GM18867 (cell line): Measurements from ENCODE around the gene CENPV.
"Not testable (repeated sequence)": the region's sequence is repeated elsewhere in the genome, so short reads cannot be mapped to it uniquely, and the experiment has no call there.

Experiments
- ATAC-seq: cut with Tn5 transposase; IDR thresholded peaks from one replicate; pipeline ENCODE4 v1.9.1; 2021; ENCODE audit warnings: mild to moderate bottlenecking, moderate library complexity; ENCODE audit not compliant: unreplicated experiment

Gene CENPV

GRCh38 chr17:16314859-16315258 is 38.4 kb downstream of the CENPV start:
- ATAC-seq: no peak

- no peak for ATAC-seq
Measured at GRCh38 chr17:16314189-16314588, 39.1 kb downstream of the CENPV start.

GRCh38 chr17:16313139-16314090 is 39.9 kb downstream of the CENPV start:
- ATAC-seq: no peak

- ATAC-seq: not testable (repeated sequence)
Measured at GRCh38 chr17:16312061-16312460, 41.2 kb downstream of the CENPV start.

GRCh38 chr17:16306211-16306610 is 47.1 kb downstream of the CENPV start:
- ATAC-seq: no peak

DNA sequence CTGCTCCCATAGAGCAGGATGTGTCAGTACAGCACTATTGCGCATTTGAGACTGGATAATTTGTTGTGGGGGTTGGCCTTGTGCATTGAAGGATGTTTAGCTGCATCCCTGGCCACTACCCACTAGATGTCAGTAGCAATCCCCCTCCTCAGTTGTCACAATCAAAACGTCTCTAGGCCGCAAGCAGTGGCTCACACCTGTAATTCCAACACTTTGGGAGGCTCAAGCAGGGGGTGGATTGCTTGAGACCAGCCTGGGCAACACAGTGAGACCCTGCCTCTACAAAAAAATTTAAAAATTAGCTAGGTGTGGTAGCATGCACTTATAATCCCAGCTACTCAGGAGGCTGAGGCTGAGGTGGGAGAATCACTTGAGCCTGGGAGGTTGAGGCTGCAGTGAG is 48.4 kb downstream of the CENPV start:
- no peak for ATAC-seq

DNA sequence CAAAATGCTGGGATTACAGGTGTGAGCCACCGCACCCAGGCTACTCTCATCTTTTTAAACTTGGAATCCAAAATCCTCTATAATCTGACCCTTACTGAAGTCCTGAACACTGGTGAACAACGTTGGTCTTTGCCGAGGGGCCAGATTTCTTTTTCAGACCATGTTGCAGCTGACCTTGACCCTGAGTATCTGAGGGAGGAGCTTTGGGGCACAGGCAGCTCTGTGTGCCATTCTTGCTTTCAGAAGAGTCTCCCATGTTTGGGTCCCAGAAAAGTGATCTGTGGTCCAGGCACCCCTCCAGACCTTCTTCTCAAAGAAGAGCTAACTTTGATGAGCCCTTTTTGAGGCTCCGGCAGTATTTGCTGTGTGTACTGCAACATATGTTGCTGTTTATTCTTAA is 50.4 kb downstream of the CENPV start:
- ATAC-seq: no peak

DNA sequence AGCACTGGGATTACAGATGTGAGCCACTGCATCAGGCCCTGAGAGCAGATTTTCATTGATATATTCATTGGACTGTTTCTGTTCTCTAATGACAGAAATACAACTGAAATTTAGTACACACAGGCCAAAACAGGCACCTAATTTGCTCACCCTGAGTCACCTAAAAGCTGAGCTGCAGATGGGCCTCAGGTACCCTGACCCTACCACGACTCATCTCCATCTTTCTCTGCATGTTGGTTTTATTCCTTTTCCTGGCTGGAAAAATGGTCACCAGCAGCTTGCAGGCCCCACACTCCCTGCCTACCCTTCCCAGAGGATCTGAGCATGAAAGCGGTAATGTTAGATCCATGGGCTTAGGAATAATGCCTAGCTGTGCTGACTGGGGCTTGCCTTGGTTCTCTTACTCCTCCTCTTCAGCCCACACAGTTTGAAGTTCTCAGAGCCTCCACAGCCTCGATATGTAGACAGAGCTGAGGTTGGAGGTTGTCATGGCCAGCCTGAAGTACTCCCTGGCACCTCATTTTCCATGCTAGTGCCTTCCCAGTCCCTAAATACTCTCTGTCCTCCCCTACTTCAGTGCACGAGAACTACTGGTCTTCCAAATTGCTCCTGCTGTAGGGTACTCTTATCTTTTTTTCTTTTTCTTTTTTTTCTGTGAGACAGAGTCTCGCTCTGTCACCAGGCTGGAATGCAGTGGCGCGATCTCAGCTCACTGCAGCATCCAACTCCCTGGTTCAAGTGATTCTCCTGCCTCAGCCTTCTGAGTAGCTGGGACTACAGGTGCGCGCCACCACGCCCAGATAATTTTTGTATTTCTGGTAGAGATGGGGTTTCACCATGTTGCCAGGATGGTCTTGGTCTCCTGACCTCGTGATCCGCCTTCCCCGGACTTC is 51.1 kb downstream of the CENPV start:
- ATAC-seq: no peak

- no peak for ATAC-seq
Measured at GRCh38 chr17:16300554-16300953, 52.7 kb downstream of the CENPV start.

GRCh38 chr17:16298140-16298662 is 55.1 kb downstream of the CENPV start:
- no peak for ATAC-seq

DNA sequence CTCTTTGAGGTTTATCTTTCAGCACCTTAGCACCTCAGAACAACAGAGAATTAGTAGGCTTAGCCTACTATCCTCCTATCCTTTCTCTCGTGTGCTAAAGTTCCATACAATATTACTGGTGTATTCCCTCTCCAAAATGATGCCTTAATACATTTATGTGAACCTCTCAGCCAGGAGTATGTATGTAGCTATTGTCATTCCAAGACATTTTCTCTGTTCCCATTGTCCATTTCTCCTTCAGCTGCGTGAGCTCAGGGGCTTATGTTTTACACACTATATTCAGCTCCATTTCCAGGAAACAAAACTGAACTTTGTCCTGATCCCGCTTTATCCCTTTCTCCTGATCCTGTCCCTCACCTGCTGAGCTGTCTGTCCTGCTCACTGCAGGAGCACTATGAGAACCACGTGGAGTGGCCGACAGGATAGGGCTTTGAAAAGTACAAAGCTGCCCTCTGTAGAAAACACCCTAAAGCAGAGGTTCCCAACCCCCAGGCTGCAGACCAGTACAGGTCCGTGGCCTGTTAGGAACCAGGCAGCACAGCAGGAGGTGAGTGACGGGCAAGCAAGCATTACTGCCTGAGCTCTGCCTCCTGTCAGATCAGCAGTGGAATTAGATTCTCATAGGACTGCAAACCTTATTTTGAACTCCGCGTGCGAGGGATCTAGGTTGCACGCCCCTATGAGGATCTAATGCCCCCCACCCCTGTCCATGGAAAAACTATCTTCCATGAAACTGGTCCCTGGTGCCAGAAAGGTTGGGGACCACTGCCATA is 55.7 kb downstream of the CENPV start:
- ATAC-seq: no peak

GRCh38 chr17:16296072-16296471 is 57.2 kb downstream of the CENPV start:
- ATAC-seq: not testable (repeated sequence)

GRCh38 chr17:16294560-16294959 is 58.7 kb downstream of the CENPV start:
- ATAC-seq: no peak

- ATAC-seq: no peak
Measured at GRCh38 chr17:16293931-16294330, 59.3 kb downstream of the CENPV start.
